HG03159 (cell line): ENCODE data around the gene ERVFRD-1.
"Not testable (repeated sequence)": the region's sequence is repeated elsewhere in the genome, so short reads cannot be mapped to it uniquely, and the experiment has no call there.

Experiments
- ATAC-seq: cut with Tn5 transposase; IDR thresholded peaks from one replicate; pipeline ENCODE4 v1.9.1; 2021; ENCODE audit warnings: mild to moderate bottlenecking, moderate library complexity; ENCODE audit not compliant: unreplicated experiment

The ERVFRD-1 gene

GRCh38 chr6:11092668-11093375, 18.7 kb downstream of the ERVFRD-1 start:
- ATAC-seq, result peak; percentile 43

DNA sequence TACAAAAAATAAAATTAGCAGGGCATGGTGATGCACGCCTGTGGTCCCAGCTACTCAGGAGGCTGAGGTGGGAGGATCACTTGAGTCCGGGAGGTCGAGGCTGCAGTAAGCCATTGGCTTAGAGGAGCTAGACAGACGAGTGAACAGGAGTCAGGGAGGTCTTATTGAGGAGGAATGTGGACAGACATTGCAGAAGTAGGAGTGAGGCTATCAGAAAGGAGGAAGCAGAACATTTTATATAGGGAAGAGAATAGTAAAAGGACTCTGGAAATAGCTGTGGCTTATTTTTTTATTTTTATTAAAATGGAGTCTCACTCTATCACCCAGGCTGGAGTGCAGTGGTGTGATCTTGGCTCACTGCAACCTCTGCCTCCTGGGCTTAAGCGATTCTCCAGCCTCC, 20.4 kb downstream of the ERVFRD-1 start:
- not testable (repeated sequence) for ATAC-seq

GRCh38 chr6:11089695-11090094, 21.8 kb downstream of the ERVFRD-1 start:
- no peak for ATAC-seq

DNA sequence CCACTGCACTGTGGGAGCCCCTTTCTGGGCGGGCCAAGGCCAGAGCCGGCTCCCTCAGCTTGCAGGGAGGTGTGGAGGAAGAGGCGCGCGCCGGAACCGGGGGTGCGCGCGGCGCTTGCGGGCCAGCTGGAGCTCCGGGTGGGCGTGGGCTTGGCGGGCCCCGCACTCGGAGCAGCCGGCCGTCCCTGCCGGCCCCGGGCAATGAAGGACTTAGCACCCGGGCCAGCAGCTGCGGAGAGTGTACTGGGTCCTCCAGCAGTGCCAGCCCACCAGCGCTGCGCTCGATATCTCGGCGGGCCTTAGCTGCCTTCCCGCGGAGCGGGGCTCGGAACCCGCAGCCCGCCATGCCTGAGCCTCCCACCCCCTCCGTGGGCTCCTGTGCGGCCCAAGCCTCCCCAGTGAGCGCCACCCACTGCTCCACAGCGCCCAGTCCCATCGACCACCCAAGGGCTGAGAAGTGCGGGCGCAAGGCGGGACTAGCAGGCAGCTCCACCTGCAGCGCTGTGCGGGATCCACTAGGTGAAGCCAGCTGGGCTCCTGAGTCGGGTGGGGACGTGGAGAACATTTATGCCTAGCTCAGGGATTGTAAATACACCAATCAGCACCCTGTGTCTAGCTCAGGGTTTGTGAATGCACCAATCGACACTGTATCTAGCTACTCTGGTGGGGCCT, 24.2 kb downstream of the ERVFRD-1 start:
- not testable (repeated sequence) for ATAC-seq

DNA sequence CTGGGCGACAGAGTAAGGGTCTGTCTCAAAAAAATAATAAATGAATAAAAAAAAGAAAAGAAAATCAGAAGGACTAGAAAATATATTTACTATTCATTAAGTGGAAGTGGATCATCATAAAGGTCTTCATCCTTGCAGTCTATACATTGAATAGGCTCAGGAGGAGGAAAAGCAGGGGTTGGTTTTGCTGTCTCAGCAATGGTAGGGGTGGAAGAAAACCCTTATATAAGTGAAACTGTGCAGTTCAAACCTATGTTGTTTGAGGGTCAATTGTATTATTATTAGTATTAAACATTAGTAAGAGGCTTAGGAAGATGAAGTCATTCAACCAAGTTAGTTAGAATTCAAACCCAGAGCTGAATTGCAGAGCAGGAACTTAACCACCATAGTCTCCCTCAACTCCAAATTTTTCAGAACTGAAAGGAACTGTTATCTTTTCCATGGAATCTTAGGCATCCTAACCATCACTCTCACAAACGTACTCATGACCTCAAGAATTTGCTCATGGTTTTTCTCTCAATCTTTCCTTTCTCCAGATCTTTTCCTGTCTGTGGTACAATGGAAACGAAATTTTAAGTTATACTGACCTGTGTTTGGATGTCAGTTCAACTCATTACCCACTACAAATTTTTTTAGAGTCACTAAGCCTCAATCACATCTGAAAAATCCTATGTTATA, 25.6 kb downstream of the ERVFRD-1 start:
- ATAC-seq, result no peak

DNA sequence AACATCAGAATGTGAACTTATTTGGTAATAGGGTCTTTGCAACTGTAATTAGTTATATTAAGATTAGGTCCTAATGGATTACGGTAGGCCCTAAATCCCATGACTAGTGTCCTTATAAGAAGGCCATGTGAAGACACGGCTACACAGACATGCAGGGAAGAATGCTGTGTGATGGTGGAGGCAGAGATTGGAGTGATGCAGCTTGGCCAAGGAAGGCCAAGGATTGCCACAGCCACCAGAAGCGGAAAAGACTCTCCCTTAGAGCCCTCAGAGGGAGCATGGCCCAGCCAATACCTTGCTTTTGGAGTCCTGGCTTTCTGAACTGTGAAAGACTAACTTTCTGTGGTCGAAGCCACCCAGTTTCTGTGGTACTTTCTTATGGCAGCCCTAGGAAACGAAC, 27.6 kb downstream of the ERVFRD-1 start:
- ATAC-seq, result no peak

- ATAC-seq, result no peak
These were observed 28.0 kb downstream of the ERVFRD-1 start for GRCh38 chr6:11083491-11083890.

DNA sequence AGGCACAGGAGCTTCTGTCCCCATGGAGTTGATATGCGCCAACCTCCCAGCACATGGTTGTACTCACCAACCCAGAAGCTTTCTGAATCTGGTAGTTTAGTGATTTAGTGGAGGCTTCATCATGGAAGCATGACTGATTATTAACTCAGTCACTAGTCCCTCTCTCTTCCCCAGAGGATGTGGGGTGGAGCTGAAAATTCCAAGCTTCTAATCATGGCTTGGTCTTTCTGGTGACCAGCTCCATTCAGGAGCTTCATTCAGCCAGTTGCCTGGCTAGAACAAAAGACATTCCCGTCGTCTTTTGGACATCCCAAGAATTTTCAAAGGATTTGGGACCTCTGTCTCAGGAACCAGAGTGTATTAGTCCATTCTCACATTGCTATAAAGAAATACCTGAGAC, 31.2 kb downstream of the ERVFRD-1 start:
- ATAC-seq, result no peak

DNA sequence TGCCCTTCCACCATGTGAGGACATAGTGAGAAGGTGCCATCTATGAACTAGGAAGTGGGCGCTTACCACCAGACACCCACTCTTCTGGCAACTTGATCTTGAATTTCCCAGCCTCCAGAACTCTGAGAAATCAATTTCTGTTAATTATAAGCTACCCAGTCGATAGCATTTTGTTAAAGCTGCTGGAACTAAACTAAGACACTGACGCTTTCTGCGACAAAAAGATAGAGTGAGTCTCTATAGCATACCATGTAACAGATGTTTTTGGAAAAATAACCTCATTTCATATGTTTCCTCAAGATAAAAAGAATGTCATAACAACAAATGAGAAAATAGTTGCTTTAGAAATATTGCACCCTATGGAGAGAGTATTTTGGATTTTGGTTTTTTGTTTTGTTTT, 33.3 kb downstream of the ERVFRD-1 start:
- no peak for ATAC-seq

DNA sequence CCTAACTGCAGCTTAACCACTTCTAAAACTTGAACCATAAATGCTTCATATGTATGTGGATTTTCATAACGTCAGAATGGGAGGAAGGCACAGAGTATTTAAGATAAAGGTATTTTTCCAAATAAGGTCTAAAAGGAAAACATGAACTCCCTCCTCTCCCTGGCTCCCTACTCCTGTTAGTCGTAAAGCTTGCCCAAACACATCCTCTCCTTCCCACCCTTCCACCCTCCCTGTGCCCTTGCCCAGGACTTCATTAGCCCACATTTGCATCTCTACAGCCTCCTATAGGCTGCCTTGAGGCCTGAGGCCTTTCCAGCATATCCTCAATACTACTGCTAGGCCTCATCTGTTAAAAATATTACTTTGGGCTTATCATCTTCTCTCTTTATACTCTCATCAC, 35.0 kb downstream of the ERVFRD-1 start:
- ATAC-seq, result no peak

DNA sequence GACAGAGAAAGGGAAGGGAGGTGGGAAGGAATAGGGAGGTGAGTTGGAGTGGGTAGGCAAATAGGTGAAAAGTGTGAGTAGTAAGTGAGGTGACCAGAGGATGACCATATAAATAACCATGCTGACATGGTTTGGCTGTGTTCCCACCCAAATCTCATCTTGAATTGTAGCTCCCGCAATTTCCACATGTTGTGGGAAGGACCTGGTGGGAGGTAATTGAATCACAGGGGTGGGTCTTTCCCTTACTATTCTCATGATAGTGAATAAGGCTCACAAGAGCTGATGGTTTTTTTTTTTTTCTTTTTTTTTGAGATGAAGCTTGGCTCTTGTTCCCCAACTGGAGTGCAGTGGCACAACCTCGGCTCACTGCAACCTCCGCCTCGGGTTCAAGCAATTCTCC, 39.4 kb downstream of the ERVFRD-1 start:
- ATAC-seq, result no peak

DNA sequence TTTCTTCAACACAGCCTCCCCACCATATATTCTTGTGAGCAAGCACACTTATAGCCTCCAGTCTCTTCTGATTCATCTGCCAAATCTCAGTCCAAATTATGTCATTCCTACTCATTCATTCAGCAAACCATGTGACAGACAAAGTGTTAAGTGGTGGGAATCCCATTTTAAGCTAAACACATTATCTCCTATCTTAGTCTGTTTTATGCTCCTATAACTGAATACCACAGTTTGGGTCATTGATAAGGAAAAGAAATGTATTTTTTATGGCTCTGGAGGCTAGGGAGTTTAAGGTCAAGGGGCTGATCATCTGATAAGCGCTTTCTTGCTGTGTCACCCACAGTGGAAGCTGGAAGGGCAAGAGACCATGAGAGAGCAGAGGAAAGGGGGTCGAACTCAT, 41.8 kb downstream of the ERVFRD-1 start:
- no peak for ATAC-seq

DNA sequence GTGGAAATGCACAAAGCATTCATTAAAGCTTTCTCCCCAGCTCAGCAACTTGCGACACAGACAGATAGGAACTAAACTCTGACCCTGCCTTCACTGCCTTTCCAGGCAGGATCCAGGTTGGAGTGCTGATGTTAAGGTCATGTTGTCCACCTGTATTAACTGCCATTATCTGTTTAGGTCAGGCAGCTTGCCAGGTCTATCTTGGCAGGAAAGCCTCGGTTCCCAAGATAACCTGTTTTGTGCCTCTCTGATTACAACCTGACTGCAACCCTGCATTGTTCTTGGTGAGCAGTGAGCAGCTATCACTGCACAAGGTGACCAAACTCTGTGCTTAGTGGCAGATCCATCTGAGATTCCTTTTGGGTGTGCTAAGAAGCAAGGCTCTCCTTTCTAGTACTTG, 44.2 kb downstream of the ERVFRD-1 start:
- ATAC-seq, result no peak

DNA sequence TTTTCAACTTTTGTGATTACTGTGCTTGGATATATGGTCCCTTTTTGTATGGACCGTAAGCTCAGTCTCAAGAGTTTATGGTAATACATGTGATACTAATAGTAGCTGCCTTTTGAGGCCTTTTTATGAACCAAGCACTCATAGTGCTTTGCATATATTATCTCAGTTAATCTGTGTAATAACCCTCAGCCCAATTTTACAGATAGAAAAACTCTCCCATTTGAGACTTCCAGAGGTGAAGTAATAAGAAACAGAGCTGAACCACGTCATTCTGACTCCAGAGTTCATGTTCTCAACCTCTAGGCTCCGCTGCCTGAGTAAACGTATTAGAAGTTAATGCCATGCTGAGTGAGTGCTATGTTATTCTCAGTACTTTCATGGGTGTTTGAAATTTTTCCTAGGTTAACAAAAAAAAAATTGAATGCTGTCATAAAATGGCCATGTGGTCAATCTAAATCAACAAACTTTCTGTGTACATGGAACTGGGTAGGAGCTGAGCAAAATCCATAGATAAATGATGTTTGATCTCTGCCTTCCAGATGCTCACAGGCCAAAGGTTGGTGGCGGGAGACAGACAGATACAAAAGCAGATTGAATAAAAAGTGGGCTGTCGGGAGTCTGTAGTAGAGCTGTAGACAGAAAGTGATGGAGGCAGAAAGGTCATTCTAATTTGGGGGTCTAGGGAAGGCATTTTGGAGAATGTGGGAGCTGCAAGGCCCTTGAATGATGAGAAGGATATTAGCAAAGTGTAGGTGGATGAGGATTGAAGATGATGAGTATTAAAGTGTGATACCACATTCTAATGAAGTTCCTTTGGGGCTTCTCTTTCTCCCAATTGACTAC, 44.8 kb downstream of the ERVFRD-1 start:
- no peak for ATAC-seq

DNA sequence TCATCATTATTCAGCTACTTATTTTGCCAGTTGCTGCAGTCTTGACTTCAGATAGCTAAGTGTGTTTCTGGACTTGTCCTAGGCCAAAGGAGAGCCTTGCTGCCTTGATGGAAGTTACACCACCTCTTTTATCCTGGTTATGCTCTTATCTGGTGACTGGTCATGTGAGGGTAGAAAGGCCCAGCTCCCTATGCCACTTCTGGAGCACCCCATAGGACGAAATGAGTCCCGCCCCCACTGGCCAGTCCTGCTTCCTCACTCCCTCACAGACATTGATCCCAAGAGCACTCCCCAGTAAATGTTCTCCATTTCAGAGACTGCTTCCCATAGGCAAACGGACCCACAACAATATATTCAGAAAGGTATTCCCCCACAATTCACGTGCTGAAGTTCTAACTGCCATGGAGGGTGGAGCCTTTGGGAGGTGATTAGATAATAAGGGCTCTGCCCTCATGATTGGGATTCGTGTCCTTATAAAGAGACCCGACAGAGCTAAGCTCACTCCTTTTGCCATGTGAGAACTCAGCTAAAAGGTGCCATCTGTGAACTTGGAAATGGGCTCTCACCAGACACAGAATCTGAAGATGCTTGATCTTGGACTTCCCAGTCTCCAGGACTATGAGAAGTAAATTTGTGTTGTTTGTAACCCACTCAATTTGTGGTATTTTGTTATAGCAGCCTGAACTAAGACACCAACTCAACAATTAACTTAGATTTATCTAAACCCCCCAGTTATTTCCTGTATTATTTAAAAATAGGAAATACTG, 45.9 kb downstream of the ERVFRD-1 start:
- no peak for ATAC-seq

DNA sequence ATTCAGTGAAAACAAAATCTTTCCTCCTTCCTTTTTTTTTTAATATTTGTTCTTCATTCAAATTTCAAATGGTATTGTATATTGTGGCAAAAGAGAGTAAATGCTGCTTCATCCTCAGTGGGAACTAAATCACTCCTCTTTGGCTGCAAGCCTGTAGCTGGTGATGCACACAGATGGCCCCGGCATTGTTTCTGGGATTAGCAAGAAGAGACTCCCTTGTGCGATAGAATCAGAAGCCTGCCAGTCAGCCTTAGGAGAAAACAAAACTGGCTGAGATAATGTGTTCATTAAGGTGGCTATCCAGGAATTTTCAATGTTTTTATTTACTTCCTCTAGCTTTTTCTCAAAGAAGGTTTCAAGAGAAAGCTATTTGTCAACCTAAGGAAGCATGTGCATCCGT, 46.7 kb downstream of the ERVFRD-1 start:
- ATAC-seq, result no peak

- ATAC-seq, result no peak
These were observed 48.8 kb downstream of the ERVFRD-1 start for GRCh38 chr6:11062715-11063114.

DNA sequence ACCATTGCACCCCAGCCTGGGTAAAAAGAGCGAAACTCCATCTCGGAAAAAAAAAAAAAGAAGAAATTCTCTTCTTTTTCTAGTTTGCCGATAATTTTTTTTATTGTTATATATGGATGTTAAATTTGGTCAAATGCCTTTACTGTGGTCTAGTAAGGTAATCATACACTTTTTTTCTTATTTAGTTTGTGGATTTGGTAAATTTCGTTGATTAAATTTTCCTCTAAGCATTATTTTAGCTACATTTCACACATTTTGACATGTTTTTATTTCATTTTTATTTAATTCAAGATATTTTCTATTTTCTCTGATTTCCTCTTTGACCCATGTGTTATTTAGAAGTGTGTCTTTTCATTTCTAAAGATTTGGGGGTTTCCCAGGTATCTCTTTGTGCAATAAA, 49.4 kb downstream of the ERVFRD-1 start:
- no peak for ATAC-seq

DNA sequence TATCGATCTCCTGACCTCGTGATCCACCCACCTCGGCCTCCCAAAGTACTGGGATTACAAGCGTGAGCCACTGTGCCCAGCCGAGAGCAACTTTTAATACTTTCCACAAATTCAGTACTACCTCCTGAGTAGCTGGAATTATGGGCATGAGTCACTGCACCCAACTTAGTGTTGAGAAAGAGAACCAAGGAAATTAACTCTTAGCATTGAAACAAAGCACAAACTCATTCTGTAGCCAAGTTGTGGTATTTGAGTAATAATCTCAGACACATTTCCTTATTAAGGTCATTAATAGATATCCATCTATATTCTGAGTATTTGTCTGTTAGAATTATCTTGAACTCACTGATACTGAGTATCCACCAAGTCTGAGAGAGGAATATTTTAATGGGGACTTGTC, 53.1 kb downstream of the ERVFRD-1 start:
- no peak for ATAC-seq

DNA sequence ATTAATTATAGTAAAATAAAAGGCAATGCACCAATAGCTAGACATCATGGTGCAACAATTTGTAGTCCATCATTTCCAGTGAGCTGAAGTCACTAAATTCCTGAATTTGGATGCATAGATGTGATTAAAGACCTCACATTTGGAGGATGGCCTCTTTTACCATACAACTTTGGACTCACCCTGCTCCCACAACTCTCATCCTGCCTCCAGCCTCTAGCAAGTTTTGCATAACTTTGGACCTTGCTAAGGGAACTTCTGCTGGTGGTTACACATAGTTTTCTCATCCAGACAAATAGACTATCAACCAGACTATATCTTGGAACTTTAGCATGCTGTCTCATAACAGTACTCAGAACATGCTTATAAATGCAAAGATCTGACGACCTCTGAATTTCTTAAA, 54.7 kb downstream of the ERVFRD-1 start:
- ATAC-seq, result no peak
